ENCODE data around the gene OASL. TPM values are rescaled to one million over a fixed set of nuclear protein-coding genes. Genes with fewer than 3 reads are reported as not detected.

The OASL gene
- polyA plus RNA-seq, 4 donors, result 0.56 to 3.0 (median 2.0) TPM

GRCh38 chr12:121025442-121026226, 13.4 kb downstream of the OASL start:
- H3K27ac ChIP-seq (ENCODE audit: low read depth in 1 of 3, low read length in 2 of 3), result peak overlapping the region; percentile 88 to 94 (median 92)
- FAIRE-seq, result no peak

GRCh38 chr12:121023799-121024198, 15.2 kb downstream of the OASL start:
- peaks cover 0 to 21% (median 2%) of the 10 kb centered on the region in 3 donors for H3K4me1 ChIP-seq (ENCODE audit: control insufficient read depth in 3 of 3, insufficient read depth in 2 of 3, low read depth in 1 of 3, low read length in 2 of 3)
- no peaks in the 10 kb centered on the region for H3K9me3 ChIP-seq (ENCODE audit: control insufficient read depth in 2 of 2, insufficient read depth in 1 of 2, low read depth in 1 of 2, low read length in 1 of 2)
- H3K27me3 ChIP-seq (ENCODE audit: control insufficient read depth in 3 of 3, insufficient read depth in 3 of 3, low read length in 3 of 3), result no peaks in the 10 kb centered on the region
- H3K27ac ChIP-seq (ENCODE audit: low read depth in 1 of 3, low read length in 2 of 3), result no peak overlapping the region
- peaks cover 0 to 4% (median 0%) of the 10 kb centered on the region in 3 donors for H3K36me3 ChIP-seq (ENCODE audit: control insufficient read depth in 3 of 3, insufficient read depth in 2 of 3, low read depth in 1 of 3, low read length in 3 of 3)
- FAIRE-seq (no peak), DNase-seq (no peak)
- WGBS, 3 donors, result 67 to 73% (median 70%) methylated on average over 8 of the region's 8 CpGs
- H3K4me3 ChIP-seq (ENCODE audit: low read depth in 1 of 3, low read length in 3 of 3), result no peak overlapping the region

More at GRCh38 chr12:121025442-121026226, 13.4 kb downstream of the OASL start:
- peaks cover 0 to under 1% (median 0%) of the 10 kb centered on the region in 3 donors for H3K36me3 ChIP-seq (ENCODE audit: control insufficient read depth in 3 of 3, insufficient read depth in 2 of 3, low read depth in 1 of 3, low read length in 3 of 3)
- DNase-seq, result peak; percentile 92 to 96
- H3K9me3 ChIP-seq (ENCODE audit: control insufficient read depth in 2 of 2, insufficient read depth in 1 of 2, low read depth in 1 of 2, low read length in 1 of 2), result no peaks in the 10 kb centered on the region
- H3K27me3 ChIP-seq (ENCODE audit: control insufficient read depth in 3 of 3, insufficient read depth in 3 of 3, low read length in 3 of 3), result no peaks in the 10 kb centered on the region
- WGBS, 3 donors, result 39 to 73% (median 59%) methylated on average over 11 of the region's 11 CpGs
- no peak overlapping the region for H3K4me3 ChIP-seq (ENCODE audit: low read depth in 1 of 3, low read length in 3 of 3)
- peaks cover 0 to 21% (median 2%) of the 10 kb centered on the region in 3 donors for H3K4me1 ChIP-seq (ENCODE audit: control insufficient read depth in 3 of 3, insufficient read depth in 2 of 3, low read depth in 1 of 3, low read length in 2 of 3)

- Histone ChIP-seq H3K9me3 (ENCODE audit: control insufficient read depth in 2 of 2, insufficient read depth in 1 of 2, low read depth in 1 of 2, low read length in 1 of 2) (no peaks in the 10 kb centered on the region), H3K27ac (ENCODE audit: low read depth in 1 of 3, low read length in 2 of 3) (no peak overlapping the region), H3K36me3 (ENCODE audit: control insufficient read depth in 3 of 3, insufficient read depth in 2 of 3, low read depth in 1 of 3, low read length in 3 of 3) (peaks cover 0 to 4% (median 0%) of the 10 kb centered on the region in 3 donors), H3K4me1 (ENCODE audit: control insufficient read depth in 3 of 3, insufficient read depth in 2 of 3, low read depth in 1 of 3, low read length in 2 of 3) (peaks cover 0 to 21% (median 2%) of the 10 kb centered on the region in 3 donors), H3K27me3 (ENCODE audit: control insufficient read depth in 3 of 3, insufficient read depth in 3 of 3, low read length in 3 of 3) (no peaks in the 10 kb centered on the region), H3K4me3 (ENCODE audit: low read depth in 1 of 3, low read length in 3 of 3) (no peak overlapping the region)
- WGBS, 3 donors, result 60 to 68% (median 66%) methylated on average over 2 of the region's 2 CpGs
- DNase-seq (no peak), FAIRE-seq (no peak)
Measured at GRCh38 chr12:121022713-121023112, 16.3 kb downstream of the OASL start.

- Histone ChIP-seq H3K36me3 (ENCODE audit: control insufficient read depth in 3 of 3, insufficient read depth in 2 of 3, low read depth in 1 of 3, low read length in 3 of 3) (peaks cover 0 to 4% (median 0%) of the 10 kb centered on the region in 3 donors), H3K4me3 (ENCODE audit: low read depth in 1 of 3, low read length in 3 of 3) (no peak overlapping the region), H3K27ac (ENCODE audit: low read depth in 1 of 3, low read length in 2 of 3) (no peak overlapping the region), H3K9me3 (ENCODE audit: control insufficient read depth in 2 of 2, insufficient read depth in 1 of 2, low read depth in 1 of 2, low read length in 1 of 2) (no peaks in the 10 kb centered on the region), H3K4me1 (ENCODE audit: control insufficient read depth in 3 of 3, insufficient read depth in 2 of 3, low read depth in 1 of 3, low read length in 2 of 3) (peaks cover 0 to 21% (median 2%) of the 10 kb centered on the region in 3 donors), H3K27me3 (ENCODE audit: control insufficient read depth in 3 of 3, insufficient read depth in 3 of 3, low read length in 3 of 3) (no peaks in the 10 kb centered on the region)
- no peak for FAIRE-seq
- DNase-seq, result no peak
- 89 to 93% (median 89%) methylated on average over 6 of the region's 6 CpGs for WGBS, 3 donors
Measured at GRCh38 chr12:121021754-121022153, 17.3 kb downstream of the OASL start.

GRCh38 chr12:121018860-121019617, 20.0 kb downstream of the OASL start:
- no peaks in the 10 kb centered on the region for H3K27me3 ChIP-seq (ENCODE audit: control insufficient read depth in 3 of 3, insufficient read depth in 3 of 3, low read length in 3 of 3)
- no peak overlapping the region for H3K27ac ChIP-seq (ENCODE audit: low read depth in 1 of 3, low read length in 2 of 3)
- 78 to 95% (median 93%) methylated on average over 1 to 2 of the region's 2 CpGs for WGBS, 3 donors
- DNase-seq (no peak), FAIRE-seq (no peak)
- no peaks in the 10 kb centered on the region for H3K9me3 ChIP-seq (ENCODE audit: control insufficient read depth in 2 of 2, insufficient read depth in 1 of 2, low read depth in 1 of 2, low read length in 1 of 2)
- peaks cover 0 to 4% (median 0%) of the 10 kb centered on the region in 3 donors for H3K36me3 ChIP-seq (ENCODE audit: control insufficient read depth in 3 of 3, insufficient read depth in 2 of 3, low read depth in 1 of 3, low read length in 3 of 3)
- H3K4me1 ChIP-seq (ENCODE audit: control insufficient read depth in 3 of 3, insufficient read depth in 2 of 3, low read depth in 1 of 3, low read length in 2 of 3), result no peaks in the 10 kb centered on the region
- H3K4me3 ChIP-seq (ENCODE audit: low read depth in 1 of 3, low read length in 3 of 3), result no peak overlapping the region

GRCh38 chr12:121017966-121018491, 21.0 kb downstream of the OASL start:
- H3K36me3 ChIP-seq (ENCODE audit: control insufficient read depth in 3 of 3, insufficient read depth in 2 of 3, low read depth in 1 of 3, low read length in 3 of 3), result peaks cover 0 to 6% (median 2%) of the 10 kb centered on the region in 3 donors
- FAIRE-seq, result no peak
- H3K9me3 ChIP-seq (ENCODE audit: control insufficient read depth in 2 of 2, insufficient read depth in 1 of 2, low read depth in 1 of 2, low read length in 1 of 2), result no peaks in the 10 kb centered on the region
- H3K4me1 ChIP-seq (ENCODE audit: control insufficient read depth in 3 of 3, insufficient read depth in 2 of 3, low read depth in 1 of 3, low read length in 2 of 3), result no peaks in the 10 kb centered on the region
- H3K4me3 ChIP-seq (ENCODE audit: low read depth in 1 of 3, low read length in 3 of 3), result no peak overlapping the region
- H3K27ac ChIP-seq (ENCODE audit: low read depth in 1 of 3, low read length in 2 of 3), result no peak overlapping the region
- DNase-seq, result no peak
- WGBS, 3 donors, result 90 to 95% (median 92%) methylated on average over 15 of the region's 15 CpGs
- no peaks in the 10 kb centered on the region for H3K27me3 ChIP-seq (ENCODE audit: control insufficient read depth in 3 of 3, insufficient read depth in 3 of 3, low read length in 3 of 3)

GRCh38 chr12:121015825-121016766, 22.9 kb downstream of the OASL start, which contains the start of gene C12orf43:
Gene C12orf43, minus strand, starts transcription at chr12:121016487. Its CDS starts 13 bp downstream, at chr12:121016474.
- Histone ChIP-seq H3K9me3 (ENCODE audit: control insufficient read depth in 2 of 2, insufficient read depth in 1 of 2, low read depth in 1 of 2, low read length in 1 of 2) (no peaks in the 10 kb centered on the region), H3K36me3 (ENCODE audit: control insufficient read depth in 3 of 3, insufficient read depth in 2 of 3, low read depth in 1 of 3, low read length in 3 of 3) (peaks cover 0 to 13% (median 7%) of the 10 kb centered on the region in 3 donors), H3K27me3 (ENCODE audit: control insufficient read depth in 3 of 3, insufficient read depth in 3 of 3, low read length in 3 of 3) (no peaks in the 10 kb centered on the region), H3K27ac (ENCODE audit: low read depth in 1 of 3, low read length in 2 of 3) (peak within 1 kb of the TSS; percentile 22 to 91 (median 46)), H3K4me3 (ENCODE audit: low read depth in 1 of 3, low read length in 3 of 3) (peak within 1 kb of the TSS; percentile 68 to 75 (median 72)), H3K4me1 (ENCODE audit: control insufficient read depth in 3 of 3, insufficient read depth in 2 of 3, low read depth in 1 of 3, low read length in 2 of 3) (no peaks in the 10 kb centered on the region)
- DNase-seq (peak; percentile 95), FAIRE-seq (no peak)
- WGBS, 3 donors, result 1% methylated on average over 34 of the region's 34 CpGs

All from small intestine (tissue), 7 donors.